ENCODE measurements around the gene GUCY1A2. TPM values are rescaled to one million over a fixed set of nuclear protein-coding genes. Genes with fewer than 3 reads are reported as not detected.

Gene GUCY1A2
- total RNA-seq, 1 donor from 2014 or later, result 23.5 TPM

- no peak for DNase-seq
- ATAC-seq, result no peak
- intact Hi-C loops (cut with DNase I), result no loop called here
- Histone ChIP-seq H3K4me3 (no peak overlapping the region), H3K9me3 (no peaks in the 10 kb centered on the region), H3K27me3 (ENCODE audit: low read depth) (no peaks in the 10 kb centered on the region), H3K27ac (no peak overlapping the region), H3K4me1 (no peaks in the 10 kb centered on the region), H3K36me3 (no peaks in the 10 kb centered on the region)
- TF ChIP-seq, protein P1, sequence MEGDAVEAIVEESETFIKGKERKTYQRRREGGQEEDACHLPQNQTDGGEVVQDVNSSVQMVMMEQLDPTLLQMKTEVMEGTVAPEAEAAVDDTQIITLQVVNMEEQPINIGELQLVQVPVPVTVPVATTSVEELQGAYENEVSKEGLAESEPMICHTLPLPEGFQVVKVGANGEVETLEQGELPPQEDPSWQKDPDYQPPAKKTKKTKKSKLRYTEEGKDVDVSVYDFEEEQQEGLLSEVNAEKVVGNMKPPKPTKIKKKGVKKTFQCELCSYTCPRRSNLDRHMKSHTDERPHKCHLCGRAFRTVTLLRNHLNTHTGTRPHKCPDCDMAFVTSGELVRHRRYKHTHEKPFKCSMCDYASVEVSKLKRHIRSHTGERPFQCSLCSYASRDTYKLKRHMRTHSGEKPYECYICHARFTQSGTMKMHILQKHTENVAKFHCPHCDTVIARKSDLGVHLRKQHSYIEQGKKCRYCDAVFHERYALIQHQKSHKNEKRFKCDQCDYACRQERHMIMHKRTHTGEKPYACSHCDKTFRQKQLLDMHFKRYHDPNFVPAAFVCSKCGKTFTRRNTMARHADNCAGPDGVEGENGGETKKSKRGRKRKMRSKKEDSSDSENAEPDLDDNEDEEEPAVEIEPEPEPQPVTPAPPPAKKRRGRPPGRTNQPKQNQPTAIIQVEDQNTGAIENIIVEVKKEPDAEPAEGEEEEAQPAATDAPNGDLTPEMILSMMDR (IDR thresholded peaks at IDR 0.05), result no peak
Observed at GRCh38 chr11:106974831-106975230, 43.4 kb downstream of the GUCY1A2 start.

DNA sequence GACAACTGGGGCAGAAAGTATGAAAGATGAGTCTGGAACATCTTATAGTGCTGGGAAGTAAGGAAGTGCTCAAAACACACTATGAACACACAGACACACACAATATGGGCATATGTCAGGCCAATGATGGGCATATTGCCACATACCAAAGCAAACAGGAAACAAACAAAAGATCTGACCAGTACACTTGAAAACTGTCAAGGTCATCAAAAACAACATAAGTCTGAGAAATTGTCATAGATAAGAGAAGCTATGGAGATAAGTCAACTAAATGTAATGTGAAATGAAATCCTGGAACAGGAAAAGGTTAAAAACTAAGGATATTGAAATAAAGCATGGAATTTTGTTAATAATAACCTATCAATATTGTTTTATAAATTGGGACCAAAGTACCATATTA, 46.4 kb downstream of the GUCY1A2 start:
- Histone ChIP-seq H3K4me3 (no peak overlapping the region), H3K27me3 (ENCODE audit: low read depth) (no peaks in the 10 kb centered on the region), H3K9me3 (no peaks in the 10 kb centered on the region), H3K36me3 (no peaks in the 10 kb centered on the region), H3K4me1 (no peaks in the 10 kb centered on the region), H3K27ac (no peak overlapping the region)
- intact Hi-C loops (cut with DNase I), result no loop called here
- TF ChIP-seq, protein P1 (IDR thresholded peaks at IDR 0.05), result no peak
- DNase-seq (no peak), ATAC-seq (no peak)

DNA sequence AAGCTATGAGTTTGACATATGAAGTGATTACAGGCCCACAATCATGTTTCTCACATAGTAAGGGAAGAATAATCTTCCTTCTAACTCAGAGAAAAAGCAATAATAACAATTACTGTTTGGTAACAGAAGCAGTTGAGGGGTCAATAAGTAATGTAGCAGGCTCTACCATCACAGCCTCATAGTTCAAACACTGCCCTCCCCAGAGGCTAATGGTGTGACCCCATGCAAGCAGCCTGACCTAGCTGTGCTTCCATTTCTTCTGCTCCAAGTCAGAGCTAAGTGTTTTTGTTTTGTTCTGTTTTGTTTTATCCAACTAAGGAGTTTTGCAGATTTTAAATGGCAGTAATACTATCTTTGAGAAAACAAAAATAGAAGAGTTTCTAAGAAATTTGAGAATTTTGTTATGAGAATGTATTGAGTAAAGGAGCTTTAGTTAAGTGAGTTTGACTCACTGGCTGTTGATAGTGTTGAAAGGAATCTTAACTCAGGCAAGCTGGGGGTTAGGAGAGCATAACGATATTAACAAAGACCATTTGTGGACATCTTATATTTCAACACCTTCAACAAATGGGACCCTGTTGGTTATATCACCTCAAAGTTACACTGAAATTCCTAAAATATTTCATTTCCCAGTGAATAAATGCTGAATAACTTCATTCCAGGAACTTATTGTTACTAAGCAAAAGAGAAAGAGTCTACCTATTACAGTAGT, 48.5 kb downstream of the GUCY1A2 start:
- DNase-seq, result no peak
- Histone ChIP-seq H3K4me1 (no peaks in the 10 kb centered on the region), H3K27me3 (ENCODE audit: low read depth) (no peaks in the 10 kb centered on the region), H3K36me3 (no peaks in the 10 kb centered on the region), H3K9me3 (no peaks in the 10 kb centered on the region), H3K27ac (no peak overlapping the region), H3K4me3 (no peak overlapping the region)
- TF ChIP-seq, protein P1 (IDR thresholded peaks at IDR 0.05), result no peak
- no peak for ATAC-seq
- intact Hi-C loops (cut with DNase I), result no loop called here

GRCh38 chr11:106962995-106963394, 55.3 kb downstream of the GUCY1A2 start:
- no peak overlapping the region for H3K4me3 ChIP-seq
- TF ChIP-seq, protein P1 (IDR thresholded peaks at IDR 0.05), result no peak
- H3K27ac ChIP-seq, result no peak overlapping the region
- H3K36me3 ChIP-seq, result no peaks in the 10 kb centered on the region
- intact Hi-C loops (cut with DNase I), result no loop called here
- DNase-seq (no peak), ATAC-seq (no peak)
- no peaks in the 10 kb centered on the region for H3K9me3 ChIP-seq
- peaks cover 20% of the 10 kb centered on the region for H3K4me1 ChIP-seq
- H3K27me3 ChIP-seq (ENCODE audit: low read depth), result no peaks in the 10 kb centered on the region

DNA sequence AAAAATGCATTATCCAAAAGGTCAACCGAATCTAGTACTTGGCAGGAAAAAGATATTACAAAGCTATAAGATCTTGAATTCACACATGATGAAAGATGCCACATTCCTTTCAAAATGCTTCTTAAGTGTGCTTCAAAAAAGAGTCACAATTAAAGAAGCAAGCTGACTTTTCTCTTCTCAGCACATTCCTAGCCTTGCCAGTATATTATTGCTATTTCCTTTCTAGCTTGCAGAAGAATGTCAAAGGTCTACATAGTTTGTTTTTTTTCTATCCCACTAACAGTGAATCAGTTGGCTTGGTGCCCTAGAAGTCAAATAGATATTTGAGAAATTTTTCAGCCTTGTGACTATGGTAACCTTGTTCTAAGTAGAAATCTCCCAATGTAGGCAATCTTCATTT, 56.8 kb downstream of the GUCY1A2 start:
- H3K4me3 ChIP-seq, result no peak overlapping the region
- H3K36me3 ChIP-seq, result no peaks in the 10 kb centered on the region
- peaks cover 20% of the 10 kb centered on the region for H3K4me1 ChIP-seq
- no peaks in the 10 kb centered on the region for H3K9me3 ChIP-seq
- intact Hi-C loops (cut with DNase I), result no loop called here
- H3K27me3 ChIP-seq (ENCODE audit: low read depth), result no peaks in the 10 kb centered on the region
- ATAC-seq, result peak; percentile 32 to 39
- no peak overlapping the region for H3K27ac ChIP-seq
- DNase-seq, result no peak
- TF ChIP-seq, protein P1 (IDR thresholded peaks at IDR 0.05), result no peak
